Common myeloid progenitor, CD34-positive (primary cell): ENCODE results near the gene HOXC11.

Source experiments
- CTCF ChIA-PET: fragments of 350-600 bp; sonication (Branson Sonifier 250); formaldehyde crosslinking; loops from one replicate; lab custom pipeline; 2021; ENCODE audit warnings: antibody characterized with exemption; lab: Charles Lee
- POLR2A ChIA-PET: fragments of 350-600 bp; sonication (Branson Sonifier 250); formaldehyde crosslinking; loops from one replicate; lab custom pipeline; 2021; ENCODE audit warnings: antibody characterized with exemption; lab: Charles Lee
- DNase-seq, 3 donors: peaks; one replicate each; pipeline versions ENCODE4 v3.0.0 to v3.0.0-alpha.2; 2013
- H3K27ac ChIP-seq, 2 experiments: 1 replicate in 1 of 2; 2 replicates in 1 of 2; pipeline ENCODE4 v1.7.0; 2013; ENCODE audit warnings: inconsistent platforms in 2 of 2, low read length in 2 of 2, mild to moderate bottlenecking in 2 of 2, low read depth in 1 of 2, moderate library complexity in 1 of 2; ENCODE audit not compliant: severe bottlenecking in 2 of 2, insufficient read depth in 1 of 2, poor library complexity in 1 of 2
- H3K27me3 ChIP-seq, 5 experiments: replicated peaks in 2 of 5; 1 replicate in 3 of 5; 2 replicates in 2 of 5; pipeline versions ENCODE4 v1.6.1 to v1.7.0; 2013; ENCODE audit warnings: low read length in 4 of 5, mild to moderate bottlenecking in 2 of 5, moderate library complexity in 2 of 5, inconsistent platforms in 1 of 5; ENCODE audit not compliant: insufficient read depth in 5 of 5, control insufficient read depth in 4 of 5
- H3K36me3 ChIP-seq, 4 experiments: 1 replicate in 2 of 4; 2 replicates in 2 of 4; pipeline versions ENCODE4 v1.6.1 to v1.7.0; 2013; ENCODE audit warnings: low read length in 3 of 4, control low read depth in 1 of 4, mild to moderate bottlenecking in 1 of 4; ENCODE audit not compliant: control insufficient read depth in 4 of 4, insufficient read depth in 4 of 4
- H3K4me1 ChIP-seq, 4 experiments: 1 replicate in 3 of 4; 2 replicates in 1 of 4; pipeline versions ENCODE4 v1.6.1 to v1.7.1; 2013; ENCODE audit warnings: low read length in 3 of 4, mild to moderate bottlenecking in 3 of 4, control low read depth in 1 of 4, inconsistent platforms in 1 of 4, moderate library complexity in 1 of 4; ENCODE audit not compliant: control insufficient read depth in 4 of 4, insufficient read depth in 4 of 4; ENCODE audit errors: control extremely low read depth in 1 of 4
- H3K4me3 ChIP-seq, 7 experiments: 1 replicate in 4 of 7; 2 replicates in 3 of 7; pipeline versions ENCODE4 v1.5.1 to v1.7.0; 2013; ENCODE audit warnings: mild to moderate bottlenecking in 7 of 7, low read length in 6 of 7, moderate library complexity in 6 of 7, inconsistent platforms in 2 of 7, low read depth in 2 of 7, control low read depth in 1 of 7; ENCODE audit not compliant: insufficient read depth in 4 of 7, control insufficient read depth in 1 of 7; ENCODE audit errors: extremely low read depth in 1 of 7
- H3K9me3 ChIP-seq, 5 experiments: 1 replicate in 4 of 5; 2 replicates in 1 of 5; pipeline versions ENCODE4 v1.6.1 to v1.7.1; 2013; ENCODE audit warnings: low read length in 4 of 5, mild to moderate bottlenecking in 2 of 5, inconsistent platforms in 1 of 5, low read depth in 1 of 5, moderate library complexity in 1 of 5; ENCODE audit not compliant: control insufficient read depth in 4 of 5, insufficient read depth in 2 of 5; ENCODE audit errors: control extremely low read depth in 1 of 5
- WGBS: methylation state at CpG from one replicate; pipeline ENCODE4 v1.1.5; 2013; ENCODE audit not compliant: insufficient coverage; 5-methylcytosine and 5-hydroxymethylcytosine counted together

The HOXC11 gene

DNA sequence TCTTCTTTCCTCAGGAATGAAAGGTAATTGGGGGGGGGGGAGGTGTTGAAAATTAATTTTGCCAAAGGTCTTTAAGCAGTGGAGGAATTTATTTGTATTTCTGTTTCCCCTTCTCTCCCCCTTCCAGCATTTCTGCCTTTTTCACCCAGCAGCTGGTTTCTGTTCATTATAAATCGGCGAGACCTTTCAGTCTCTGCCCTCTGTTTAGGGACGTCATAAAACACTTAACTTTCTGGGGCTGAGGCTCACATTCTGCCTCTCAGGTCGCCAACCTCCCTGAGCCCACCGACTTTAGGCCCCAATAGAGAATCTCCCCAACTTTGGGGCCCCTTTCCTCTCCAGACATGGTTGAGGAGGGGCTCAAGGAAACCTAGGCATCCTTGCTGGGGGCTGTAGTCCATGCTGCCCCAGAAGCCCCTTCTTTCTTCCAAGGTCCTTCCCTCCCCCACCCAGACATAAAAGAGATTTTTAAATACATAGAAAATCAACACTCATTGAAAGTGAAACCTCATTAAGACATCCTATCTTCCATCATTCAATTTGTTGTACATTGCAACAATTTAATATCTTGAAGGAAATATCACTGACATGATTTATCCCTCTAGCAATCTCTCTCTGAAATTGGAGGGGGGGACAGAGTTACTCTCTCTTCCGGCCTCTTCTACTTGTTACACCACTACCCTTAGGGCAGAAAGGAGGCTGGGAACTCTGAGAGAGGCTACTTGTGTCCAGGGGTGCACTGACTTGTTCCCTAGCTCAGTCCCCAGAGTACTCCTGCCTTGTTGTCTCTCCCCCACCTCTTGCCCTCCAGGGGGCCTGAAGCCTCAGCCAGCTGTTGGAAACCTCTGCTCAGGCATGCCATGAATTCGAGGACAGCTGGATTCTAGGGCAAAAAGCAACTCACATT, 52.8 kb downstream of the HOXC11 start:
- Histone ChIP-seq H3K4me3 (no peak overlapping the region), H3K27ac (no peak overlapping the region), H3K9me3 (no peaks in the 10 kb centered on the region), H3K36me3 (no peaks in the 10 kb centered on the region), H3K27me3 (peaks cover 26 to 100% (median 55%) of the 10 kb centered on the region in 5 experiments), H3K4me1 (peaks cover 0 to 5% (median under 1%) of the 10 kb centered on the region in 4 experiments)
- no peak for DNase-seq
- ChIA-PET POLR2A (interaction anchor here (1.1 to 1.6 kb wide), 2 partner anchors 23 to 163 kb away, joined by 3 to 4 read pairs; partner anchors contain the start of gene SMUG1), CTCF (interaction anchor here (0.6 to 2.5 kb wide), 5 partner anchors 15 to 182 kb away, joined by 3 to 9 read pairs (median 4); partner anchors contain the start of gene HOXC8)
- WGBS, result 29% methylated on average over 6 of the region's 7 CpGs

- 16% methylated on average over 17 of the region's 22 CpGs for WGBS
- H3K4me1 ChIP-seq, result peaks cover 0 to 6% (median 3%) of the 10 kb centered on the region in 4 experiments
These were observed 53.9 kb downstream of the HOXC11 start for GRCh38 chr12:54026640-54027441.

More at GRCh38 chr12:54026640-54027441, 53.9 kb downstream of the HOXC11 start:
- DNase-seq, result no peak
- peaks cover 31 to 100% (median 55%) of the 10 kb centered on the region in 5 experiments for H3K27me3 ChIP-seq
- no peaks in the 10 kb centered on the region for H3K9me3 ChIP-seq
- H3K27ac ChIP-seq, result no peak overlapping the region
- H3K4me3 ChIP-seq, result no peak overlapping the region
- ChIA-PET CTCF (interaction anchor here (0.8 to 1.6 kb wide), 7 partner anchors 9 to 189 kb away, joined by 3 to 5 read pairs (median 4); no protein-coding TSS in a partner anchor), POLR2A (interaction anchor here (1.1 to 1.6 kb wide), 2 partner anchors 22 to 162 kb away, joined by 3 to 4 read pairs; partner anchors contain the start of gene SMUG1)
- no peaks in the 10 kb centered on the region for H3K36me3 ChIP-seq
